ENCODE data around the gene UBALD2.

DNA sequence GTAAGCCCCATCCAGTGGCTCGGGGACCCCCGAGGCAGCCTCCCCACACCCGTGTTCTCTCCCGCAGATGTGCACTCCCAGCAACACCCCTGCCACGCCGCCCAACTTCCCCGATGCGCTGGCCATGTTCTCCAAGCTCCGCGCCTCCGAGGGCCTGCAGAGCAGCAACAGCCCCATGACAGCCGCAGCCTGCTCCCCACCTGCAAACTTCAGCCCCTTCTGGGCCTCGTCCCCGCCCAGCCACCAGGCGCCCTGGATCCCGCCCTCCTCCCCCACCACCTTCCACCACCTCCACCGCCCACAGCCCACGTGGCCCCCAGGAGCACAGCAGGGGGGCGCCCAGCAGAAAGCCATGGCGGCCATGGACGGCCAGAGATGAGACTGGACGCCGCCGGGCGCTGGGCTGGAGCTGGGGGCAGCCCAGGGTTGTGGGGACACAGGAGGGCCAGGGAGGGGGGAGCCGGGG, 5.0 kb downstream of the UBALD2 start:
- TF ChIP-seq POLR2AphosphoS5 (IDR thresholded peaks at IDR 0.05; ENCODE audit: insufficient read depth in 1 of 2, low read depth in 1 of 2), result no peak
- TF ChIP-seq, protein P1, sequence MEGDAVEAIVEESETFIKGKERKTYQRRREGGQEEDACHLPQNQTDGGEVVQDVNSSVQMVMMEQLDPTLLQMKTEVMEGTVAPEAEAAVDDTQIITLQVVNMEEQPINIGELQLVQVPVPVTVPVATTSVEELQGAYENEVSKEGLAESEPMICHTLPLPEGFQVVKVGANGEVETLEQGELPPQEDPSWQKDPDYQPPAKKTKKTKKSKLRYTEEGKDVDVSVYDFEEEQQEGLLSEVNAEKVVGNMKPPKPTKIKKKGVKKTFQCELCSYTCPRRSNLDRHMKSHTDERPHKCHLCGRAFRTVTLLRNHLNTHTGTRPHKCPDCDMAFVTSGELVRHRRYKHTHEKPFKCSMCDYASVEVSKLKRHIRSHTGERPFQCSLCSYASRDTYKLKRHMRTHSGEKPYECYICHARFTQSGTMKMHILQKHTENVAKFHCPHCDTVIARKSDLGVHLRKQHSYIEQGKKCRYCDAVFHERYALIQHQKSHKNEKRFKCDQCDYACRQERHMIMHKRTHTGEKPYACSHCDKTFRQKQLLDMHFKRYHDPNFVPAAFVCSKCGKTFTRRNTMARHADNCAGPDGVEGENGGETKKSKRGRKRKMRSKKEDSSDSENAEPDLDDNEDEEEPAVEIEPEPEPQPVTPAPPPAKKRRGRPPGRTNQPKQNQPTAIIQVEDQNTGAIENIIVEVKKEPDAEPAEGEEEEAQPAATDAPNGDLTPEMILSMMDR (IDR thresholded peaks at IDR 0.05), result no peak

Data from vagina (tissue), 2 donors.